ENCODE data around the gene EIF4B.

The EIF4B gene

DNA sequence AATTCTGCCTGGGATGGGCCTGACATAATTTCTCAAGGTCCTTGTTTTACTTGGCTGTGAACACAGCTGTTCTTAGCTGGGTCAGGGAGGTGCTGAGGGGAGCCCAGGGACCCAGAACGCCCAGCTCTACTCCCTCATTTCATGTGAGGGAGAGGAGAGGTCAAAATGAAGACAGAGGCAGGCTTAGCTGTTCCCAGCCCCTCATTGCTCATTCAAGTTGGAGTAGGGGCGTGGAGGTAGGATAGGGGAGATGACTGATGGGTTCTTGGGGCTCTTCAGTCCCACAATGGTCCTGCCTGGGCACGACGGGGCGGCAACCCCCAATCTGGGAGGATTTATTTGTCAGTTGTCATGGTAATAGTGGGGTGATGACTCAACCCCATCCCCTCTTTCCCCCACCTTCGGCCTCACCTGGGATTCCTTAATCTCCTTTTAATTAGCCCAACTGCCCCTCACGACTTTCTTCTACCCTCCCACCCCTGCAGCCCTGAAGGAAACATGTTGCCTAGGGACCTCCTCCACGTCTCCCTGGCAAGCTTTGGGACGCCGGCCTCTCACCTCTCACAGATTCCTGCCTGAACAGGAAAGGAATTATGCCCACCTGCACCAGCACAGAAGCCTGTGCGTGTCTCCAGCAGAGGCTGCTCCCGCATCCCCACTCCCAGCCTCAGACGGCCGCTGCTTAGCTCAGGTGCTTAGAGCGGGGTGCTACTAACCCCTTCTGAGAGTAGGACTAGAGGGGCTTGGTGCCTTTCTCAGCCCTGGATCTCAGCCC is 62.7 kb downstream of the EIF4B start:
- DNase-seq (ENCODE audit: low read depth, low spot score), result no peak

DNA sequence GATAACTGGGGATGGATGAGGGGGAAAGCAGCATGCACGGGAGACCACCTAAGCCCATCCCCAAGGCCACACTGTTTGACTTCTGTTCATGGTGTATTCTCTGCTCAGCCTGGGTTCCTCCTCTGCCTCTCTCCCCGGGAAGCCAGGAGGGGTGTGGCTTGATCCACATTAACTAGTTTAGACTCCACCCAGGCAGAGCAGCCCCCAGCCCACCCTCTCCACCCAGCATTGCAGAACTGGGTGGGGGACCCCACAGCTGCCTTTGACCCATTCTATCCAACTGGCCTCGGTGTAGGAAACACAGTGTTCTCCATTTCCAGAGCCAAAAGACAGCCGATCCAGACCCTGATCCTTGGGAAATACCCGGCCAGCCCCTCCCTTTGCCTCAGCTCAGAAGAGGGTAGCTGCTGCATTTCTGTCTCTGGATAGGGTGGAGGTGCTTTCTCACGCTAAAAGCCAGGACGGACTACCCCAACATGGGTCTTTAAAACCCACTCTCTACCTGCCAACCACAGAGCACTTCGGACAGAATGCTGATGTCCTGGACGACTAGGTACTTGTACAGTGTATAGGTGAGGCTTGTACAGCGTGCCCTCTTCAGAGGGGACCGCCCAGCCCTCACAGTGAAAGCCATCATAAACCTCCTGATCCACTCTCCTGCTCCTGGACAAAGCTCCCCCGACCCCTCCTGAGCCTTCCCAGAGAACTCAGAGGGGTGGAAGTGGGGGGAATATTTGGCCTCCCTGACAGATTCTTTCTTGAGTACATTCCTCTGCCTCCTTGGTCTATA is 63.6 kb downstream of the EIF4B start:
- no peak for DNase-seq (ENCODE audit: low read depth, low spot score)

DNA sequence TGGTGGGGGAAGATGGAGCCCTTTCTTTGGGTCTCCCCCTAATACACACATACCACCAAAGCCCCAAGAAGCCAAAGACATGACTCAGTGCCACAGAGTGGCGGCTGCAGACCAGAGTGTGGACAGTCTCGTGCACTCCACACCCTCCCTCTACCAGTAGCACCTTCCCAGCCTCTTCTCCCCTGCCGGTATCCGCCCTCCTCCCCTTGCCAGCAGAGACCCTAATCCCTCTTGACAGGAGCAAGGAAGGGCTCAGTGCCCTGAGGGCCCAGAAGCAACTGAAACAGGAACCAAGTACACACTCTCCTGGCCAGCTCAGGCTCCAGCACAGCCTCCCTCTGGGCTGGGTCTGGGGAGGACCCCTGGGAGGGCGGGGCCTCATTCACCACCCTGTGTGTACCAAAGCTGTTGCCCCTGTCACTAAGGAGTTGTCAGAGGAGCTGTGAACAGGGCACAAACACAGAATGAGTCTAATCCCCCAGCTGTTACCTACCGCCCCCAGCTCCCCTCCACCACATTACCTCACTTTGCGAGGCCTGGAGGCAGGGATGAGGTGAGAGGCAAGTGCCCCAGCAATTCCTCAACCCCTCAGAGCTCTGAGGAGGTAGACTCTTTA is 64.7 kb downstream of the EIF4B start:
- no peak for DNase-seq (ENCODE audit: low read depth, low spot score)

DNA sequence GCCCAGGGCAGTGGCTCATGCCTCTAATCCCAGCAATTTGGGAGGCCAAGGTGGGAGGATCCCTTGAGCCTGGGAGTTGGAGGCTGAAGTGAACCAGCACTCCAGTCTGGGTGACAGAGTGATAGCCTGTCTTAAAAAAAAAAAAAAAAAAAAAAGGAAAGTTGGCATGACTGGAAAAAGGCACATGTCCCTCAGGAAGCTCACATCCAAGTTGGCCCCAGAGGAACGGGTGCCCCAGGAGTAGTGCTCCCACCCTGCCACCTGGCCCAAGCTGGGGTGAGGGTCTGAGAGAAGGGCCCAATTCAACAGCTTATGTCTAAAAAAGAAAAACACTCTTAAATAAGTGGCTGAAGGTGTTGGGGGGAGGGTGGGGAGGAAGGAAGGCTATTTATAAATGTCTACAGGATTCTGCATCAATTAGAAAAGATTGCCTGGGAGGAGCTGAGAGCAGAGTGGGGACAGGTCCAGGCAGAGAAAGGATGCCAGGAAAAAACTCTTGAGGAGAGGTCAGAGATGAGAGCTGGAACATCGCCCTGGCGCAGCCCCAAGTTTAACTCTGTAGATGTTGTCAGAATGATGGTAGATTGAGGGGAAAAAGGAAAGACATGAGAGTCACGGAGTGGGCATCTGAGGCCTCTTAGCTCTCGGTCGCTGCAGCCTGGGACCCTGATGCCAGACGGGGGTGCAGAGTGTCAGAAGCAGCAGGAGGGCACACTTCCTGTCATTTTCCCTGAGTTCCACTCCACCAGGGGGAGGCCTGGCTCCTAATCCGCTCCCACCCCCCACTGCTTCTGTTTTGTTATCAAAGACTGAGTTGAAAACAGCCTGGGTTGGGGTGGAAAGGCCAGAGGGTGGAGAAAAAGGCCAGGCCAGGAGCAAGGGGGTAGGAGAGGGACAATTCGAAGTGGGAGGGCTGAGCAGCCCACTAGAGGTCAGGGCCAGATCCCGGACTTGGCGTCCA is 65.6 kb downstream of the EIF4B start:
- DNase-seq (ENCODE audit: low read depth, low spot score), result no peak

DNA sequence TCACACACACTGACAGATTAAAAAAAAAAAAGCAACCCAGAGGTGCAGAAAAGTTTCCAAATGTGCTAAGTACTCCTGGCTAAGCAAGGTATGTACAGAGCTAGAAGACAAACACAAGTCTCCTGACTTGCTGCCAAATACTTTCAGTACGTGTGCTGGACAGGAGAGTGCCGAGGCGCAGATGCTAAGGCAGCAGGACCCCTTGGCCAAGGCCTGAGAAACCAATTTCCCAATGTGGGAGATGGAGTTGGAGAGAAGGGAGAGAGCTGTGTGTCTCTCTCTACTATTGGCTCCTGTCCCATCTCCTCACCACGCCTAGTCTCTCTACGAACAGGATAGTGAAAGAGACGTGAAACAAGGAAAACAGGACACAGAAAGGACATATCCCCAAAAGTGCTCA is 67.6 kb downstream of the EIF4B start:
- DNase-seq (ENCODE audit: low read depth, low spot score), result no peak

DNA sequence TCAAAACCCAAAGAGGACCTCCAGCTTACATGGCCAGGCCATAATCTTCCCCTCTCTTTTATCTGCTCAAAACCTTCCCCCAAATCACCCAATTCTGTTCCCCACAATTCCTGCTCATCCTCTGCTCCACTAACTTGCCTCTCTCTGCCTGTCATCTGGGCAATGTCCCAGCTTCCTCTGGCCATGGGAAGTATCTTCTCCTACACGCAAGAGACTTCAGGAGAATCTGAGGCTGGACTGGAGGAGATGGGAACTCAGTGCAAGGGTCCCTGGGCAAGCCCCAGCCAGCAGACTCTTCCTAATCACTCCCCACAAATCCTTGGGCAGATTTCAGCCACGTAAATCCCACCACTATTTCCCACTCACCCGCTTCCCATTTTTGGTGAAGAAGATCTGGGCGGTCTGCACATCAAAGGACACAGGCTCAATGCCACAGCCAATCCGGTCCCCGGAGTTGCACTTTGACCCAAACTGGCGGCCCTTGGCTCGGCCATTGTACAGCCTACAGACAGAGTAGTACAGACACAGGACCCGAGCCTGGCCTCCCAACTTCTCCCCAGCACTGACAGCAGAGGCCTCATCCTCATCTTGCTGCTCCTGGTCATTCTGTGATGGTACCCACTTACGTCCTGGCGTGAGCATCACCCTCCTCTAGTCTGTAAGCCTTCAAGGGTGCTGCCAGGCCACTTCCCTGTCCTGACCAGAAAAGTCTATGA is 68.2 kb downstream of the EIF4B start:
- no peak for DNase-seq (ENCODE audit: low read depth, low spot score)

DNA sequence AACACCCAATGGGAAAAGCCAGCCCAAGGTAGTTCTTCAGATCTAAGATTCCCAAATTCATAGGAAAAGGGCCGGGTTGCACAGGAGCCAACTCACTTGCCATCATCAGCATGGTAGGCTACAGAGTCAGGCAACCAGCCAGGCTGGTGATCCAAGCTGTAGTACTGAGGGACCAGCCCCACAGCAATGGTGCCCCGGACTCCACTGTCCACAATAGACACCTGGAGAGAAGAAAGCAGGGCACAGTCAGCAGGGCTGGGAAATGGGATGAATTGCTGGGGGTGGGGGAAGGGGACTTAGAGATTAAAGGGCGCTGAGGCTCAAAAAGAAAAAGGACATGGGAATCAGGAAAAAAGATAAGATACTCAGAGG is 68.7 kb downstream of the EIF4B start:
- DNase-seq (ENCODE audit: low read depth, low spot score), result no peak

DNA sequence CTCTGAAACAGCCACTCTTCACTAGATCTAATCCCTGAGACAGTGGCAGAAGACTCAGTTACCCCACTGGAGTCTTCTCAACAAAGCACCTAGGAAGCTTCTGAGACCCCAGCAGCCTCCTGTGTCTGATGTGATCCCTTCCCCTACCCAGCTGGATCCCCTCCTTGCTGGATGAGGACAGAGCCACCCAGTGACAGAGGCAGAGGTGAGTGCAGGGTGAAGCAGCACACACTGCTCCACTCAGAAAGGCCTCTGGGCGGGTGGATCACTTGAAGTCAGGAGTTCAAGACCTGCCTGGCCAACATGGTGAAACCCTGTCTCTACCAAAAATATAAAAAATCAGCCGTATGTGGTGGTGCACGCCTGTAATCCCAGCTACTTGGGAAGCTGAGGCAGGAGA is 70.2 kb downstream of the EIF4B start:
- DNase-seq (ENCODE audit: low read depth, low spot score), result no peak

DNA sequence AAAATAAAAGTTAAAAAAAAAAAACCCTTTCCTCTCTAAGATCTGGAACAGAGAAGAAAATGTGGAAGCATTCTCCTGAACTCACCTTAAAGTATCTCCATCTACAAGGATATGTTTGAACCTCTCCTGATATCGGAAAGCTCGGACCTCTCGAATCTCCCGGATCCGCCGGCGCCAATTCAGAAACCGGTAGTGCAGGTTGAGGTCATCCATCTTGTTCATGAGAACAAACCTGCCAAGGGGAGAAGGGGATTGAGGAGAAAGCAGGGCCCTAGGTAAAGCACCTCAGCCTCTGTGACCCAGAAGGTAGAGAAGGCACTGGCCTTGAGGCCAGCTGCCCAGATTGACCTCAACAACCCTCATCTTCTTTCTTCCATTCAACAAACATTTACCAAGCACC is 70.8 kb downstream of the EIF4B start:
- no peak for DNase-seq (ENCODE audit: low read depth, low spot score)

DNA sequence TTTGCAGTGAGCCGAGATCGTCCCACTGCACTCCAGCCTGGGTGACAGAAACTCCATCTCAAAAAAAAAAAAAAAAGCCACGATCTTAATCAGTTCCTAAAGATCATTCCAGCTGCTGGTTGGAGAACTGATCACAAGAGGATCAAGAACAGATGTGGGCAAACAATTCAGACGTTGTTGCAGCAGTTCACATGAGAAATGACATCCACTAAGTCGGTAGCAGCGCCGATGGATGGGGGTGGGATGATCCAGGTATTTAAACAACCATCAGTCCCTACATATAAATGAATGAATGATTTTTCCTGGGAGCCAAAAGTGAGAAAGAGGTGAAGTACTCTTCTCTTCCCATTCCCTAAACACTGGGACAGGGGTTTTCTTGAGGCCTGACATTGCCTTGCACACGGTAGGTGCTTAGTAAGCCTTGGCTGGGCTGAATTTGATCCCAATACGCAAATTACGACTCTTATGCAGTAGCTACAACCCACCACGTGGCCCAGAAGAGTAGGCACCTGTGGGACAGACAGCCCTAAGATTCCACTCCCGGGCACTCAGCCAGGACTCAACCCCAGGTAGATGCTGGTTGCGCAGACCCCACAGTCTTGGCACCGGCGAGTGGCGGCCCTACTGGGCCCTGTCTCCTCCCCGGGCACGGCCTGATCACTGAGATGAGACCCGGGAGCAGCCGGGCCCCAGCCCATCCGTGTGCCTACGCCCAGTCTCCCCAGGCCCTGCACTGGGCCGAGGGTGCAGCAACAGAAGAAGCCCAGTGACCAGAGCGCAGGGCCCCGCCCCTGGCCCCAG is 72.4 kb downstream of the EIF4B start:
- no peak for DNase-seq (ENCODE audit: low read depth, low spot score)

DNA sequence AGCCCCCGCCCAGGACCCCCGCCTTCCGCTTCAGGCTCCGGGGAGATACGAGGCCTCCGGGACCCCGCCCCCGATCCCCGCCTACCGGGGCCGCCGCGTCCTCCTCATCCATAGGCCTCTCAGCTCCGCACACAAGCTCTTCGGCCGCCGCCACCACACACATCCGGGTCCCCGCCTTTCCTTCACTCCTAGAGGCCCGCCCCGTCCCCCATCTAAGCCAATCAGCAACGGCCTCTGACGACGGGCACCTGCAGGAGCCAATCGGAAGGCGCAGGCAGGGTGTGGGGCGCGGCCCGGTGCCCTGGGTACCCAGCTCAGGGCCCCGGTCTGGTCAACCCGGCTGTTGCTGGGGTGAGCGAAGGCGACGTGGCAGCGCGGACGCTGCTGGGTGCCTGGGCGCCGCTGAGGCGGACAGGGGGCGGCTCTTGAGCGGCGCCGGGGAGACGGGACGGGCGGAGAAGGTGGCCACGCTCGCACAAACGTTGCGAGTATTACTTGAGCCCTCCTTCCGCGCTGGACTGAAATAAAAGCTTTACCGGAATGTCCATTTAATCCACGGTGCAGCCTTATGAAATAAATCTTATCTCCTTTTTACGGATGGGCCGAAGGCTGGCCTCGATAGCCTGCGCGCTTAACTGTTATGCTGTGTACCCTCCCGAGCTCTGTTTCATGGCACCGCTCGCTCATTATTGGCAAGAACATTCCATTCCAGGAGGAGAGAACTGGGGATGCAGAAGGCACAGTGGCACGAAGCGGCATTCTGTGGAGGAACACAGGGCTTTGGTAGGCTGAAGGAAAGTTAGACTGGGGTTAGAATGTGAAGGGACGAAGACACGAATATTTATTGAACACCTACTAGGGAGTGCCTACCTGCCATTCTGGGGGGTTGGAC is 73.2 kb downstream of the EIF4B start, which contains the start of gene SPRYD3:
TSS of gene SPRYD3 (minus strand) at position 165 of the 892 bp plus-strand sequence. CDS start at position 108, 57 bp downstream.
- DNase-seq (ENCODE audit: low read depth, low spot score), result peak; percentile 91

DNA sequence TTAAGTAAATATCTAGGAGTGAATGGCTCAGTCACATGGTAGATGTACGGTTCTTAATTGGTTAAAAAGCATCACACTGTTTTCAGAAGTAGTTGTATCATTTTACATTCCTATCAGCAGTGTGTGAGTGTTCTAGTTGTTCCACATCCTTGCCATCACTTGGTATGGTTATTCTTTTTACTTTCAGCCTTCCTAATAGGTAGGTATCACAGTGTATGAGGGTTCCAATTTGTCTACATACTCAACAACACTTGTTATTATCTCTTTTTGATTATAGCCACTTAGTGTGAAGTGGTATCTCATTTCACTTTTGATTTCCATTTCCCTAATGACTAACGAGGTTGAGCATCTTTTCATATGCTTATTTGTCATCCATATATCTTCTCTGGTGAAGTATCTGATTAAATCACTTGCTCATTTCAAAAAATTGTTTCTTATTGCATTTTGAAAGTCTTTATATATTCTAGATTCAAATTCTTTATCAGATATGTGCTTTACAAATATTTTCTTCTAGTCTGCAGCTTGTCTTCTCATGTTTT is 76.5 kb downstream of the EIF4B start:
- DNase-seq (ENCODE audit: low read depth, low spot score), result no peak

DNA sequence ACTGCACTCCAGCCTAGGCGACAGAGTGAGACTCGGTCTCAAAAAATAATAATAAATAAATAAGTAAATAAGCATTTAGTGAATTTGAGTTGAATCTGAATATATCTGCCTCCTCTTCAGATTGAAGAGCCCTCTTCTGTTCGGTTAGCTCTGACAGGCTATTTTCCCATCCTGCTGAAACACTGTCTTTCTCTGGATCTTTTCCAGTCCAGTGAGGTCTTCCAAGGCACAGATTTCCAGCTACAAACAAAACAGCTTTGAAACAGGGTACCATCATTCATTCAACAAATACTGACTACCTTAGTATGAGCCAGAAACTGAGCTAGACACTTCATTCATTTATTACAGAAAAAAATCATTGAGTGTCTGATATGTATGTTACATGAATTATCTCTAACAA is 80.1 kb downstream of the EIF4B start:
- DNase-seq (ENCODE audit: low read depth, low spot score), result no peak

DNA sequence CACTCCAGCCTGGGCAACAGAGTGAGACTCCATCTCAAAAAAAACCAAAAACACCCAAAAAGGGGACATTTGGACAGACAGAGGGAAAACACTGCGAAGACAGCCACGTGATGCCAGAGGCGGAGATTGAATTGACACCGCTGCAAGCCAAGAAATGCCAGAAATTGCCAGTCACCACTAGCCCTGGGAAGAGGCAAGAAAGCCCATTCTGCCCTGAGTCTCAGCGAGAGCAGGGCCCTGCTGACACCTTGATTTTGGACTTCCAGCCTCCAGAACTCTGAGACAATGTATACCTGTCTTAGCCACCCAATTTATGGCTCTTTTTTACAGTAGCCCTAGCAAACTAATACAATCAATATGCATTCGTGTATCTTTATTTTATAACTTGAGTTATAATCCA is 83.8 kb downstream of the EIF4B start:
- no peak for DNase-seq (ENCODE audit: low read depth, low spot score)

DNA sequence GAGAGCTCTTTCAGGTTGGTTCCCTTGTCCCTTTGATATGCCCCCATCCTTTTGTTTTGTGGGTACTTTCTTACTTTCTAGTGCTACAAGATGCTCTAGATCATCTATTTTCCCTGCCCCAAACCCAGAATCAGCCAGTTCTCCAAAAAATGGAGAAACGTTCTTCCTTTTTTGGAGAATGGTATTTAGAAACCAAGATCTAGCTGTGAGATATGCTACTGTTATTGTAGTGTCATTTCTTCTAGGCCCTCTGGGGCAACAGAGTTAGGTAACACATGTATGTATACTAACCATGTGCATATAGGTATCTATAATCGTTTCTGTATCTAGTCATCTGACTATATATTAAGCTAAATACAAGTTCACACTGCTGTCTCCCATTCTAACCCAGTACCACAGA is 84.3 kb downstream of the EIF4B start:
- no peak for DNase-seq (ENCODE audit: low read depth, low spot score)

DNA sequence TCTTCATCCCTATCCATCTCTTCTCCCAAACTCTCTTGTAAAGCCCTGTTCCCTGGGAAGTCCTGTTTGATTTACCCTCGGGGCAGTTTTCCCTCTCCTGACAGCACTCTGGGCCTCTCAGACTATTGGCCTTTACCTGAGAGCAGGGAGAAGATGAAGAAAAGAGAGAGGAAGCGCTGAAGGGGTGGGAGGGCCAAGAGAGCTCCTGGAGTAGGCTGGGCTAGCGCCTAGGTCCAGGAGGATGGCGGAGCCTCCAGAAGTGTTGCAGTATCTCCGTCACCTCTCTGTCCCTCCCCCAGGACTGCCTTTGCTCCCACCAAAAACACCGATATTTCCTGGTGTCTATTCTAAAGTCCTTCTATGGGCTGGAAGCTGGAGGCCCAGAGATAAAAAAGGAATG is 85.5 kb downstream of the EIF4B start:
- no peak for DNase-seq (ENCODE audit: low read depth, low spot score)
